ENCODE measurements around the gene IQSEC1.

Gene IQSEC1

GRCh38 chr3:12946649-12947316, 126.4 kb downstream of the IQSEC1 start:
- Histone ChIP-seq H3K27me3 (ENCODE audit: low read length) (no peaks in the 10 kb centered on the region), H2AFZ (ENCODE audit: low read depth, low read length, severe bottlenecking) (no peak overlapping the region), H3F3A (ENCODE audit: insufficient read depth) (no peaks in the 10 kb centered on the region), H3K36me3 (ENCODE audit: low read length) (no peaks in the 10 kb centered on the region), H3K79me2 (ENCODE audit: insufficient read depth, low read length) (no peaks in the 10 kb centered on the region), H4K20me1 (ENCODE audit: low read depth, low read length) (no peaks in the 10 kb centered on the region), H3K4me2 (ENCODE audit: low read depth, low read length, poor library complexity, severe bottlenecking) (no peak overlapping the region), H3K9ac (ENCODE audit: low read length) (no peak overlapping the region), H3K9me3 (ENCODE audit: insufficient read depth, low read length) (no peaks in the 10 kb centered on the region), H3K27ac (ENCODE audit: low read depth, low read length) (no peak overlapping the region), H3K4me3 (ENCODE audit: insufficient read depth, low read length, poor library complexity, severe bottlenecking) (no peak overlapping the region), H3K9me2 (replicated peaks; ENCODE audit: insufficient read depth, low read length) (no peaks in the 10 kb centered on the region)
- no peak for TF ChIP-seq CTCF (IDR thresholded peaks at IDR 0.05; ENCODE audit: insufficient read depth, low read length, poor library complexity, severe bottlenecking)
- no peak for TF ChIP-seq EZH2phosphoT487 (conservative IDR thresholded peaks at IDR 0.05; ENCODE audit: low read length)

- no peak overlapping the region for H3K4me2 ChIP-seq (ENCODE audit: low read depth, low read length, poor library complexity, severe bottlenecking)
- no peaks in the 10 kb centered on the region for H3F3A ChIP-seq (ENCODE audit: insufficient read depth)
- H3K9me2 ChIP-seq (replicated peaks; ENCODE audit: insufficient read depth, low read length) = no peaks in the 10 kb centered on the region
- no peak overlapping the region for H3K27ac ChIP-seq (ENCODE audit: low read depth, low read length)
- H3K79me2 ChIP-seq (ENCODE audit: insufficient read depth, low read length) = no peaks in the 10 kb centered on the region
- no peak overlapping the region for H3K9ac ChIP-seq (ENCODE audit: low read length)
- no peak overlapping the region for H3K4me3 ChIP-seq (ENCODE audit: insufficient read depth, low read length, poor library complexity, severe bottlenecking)
- no peaks in the 10 kb centered on the region for H4K20me1 ChIP-seq (ENCODE audit: low read depth, low read length)
- no peaks in the 10 kb centered on the region for H3K27me3 ChIP-seq (ENCODE audit: low read length)
- TF ChIP-seq EZH2phosphoT487 (conservative IDR thresholded peaks at IDR 0.05; ENCODE audit: low read length) (no peak), CTCF (IDR thresholded peaks at IDR 0.05; ENCODE audit: insufficient read depth, low read length, poor library complexity, severe bottlenecking) (no peak)
- H3K9me3 ChIP-seq (ENCODE audit: insufficient read depth, low read length) = no peaks in the 10 kb centered on the region
- no peak overlapping the region for H2AFZ ChIP-seq (ENCODE audit: low read depth, low read length, severe bottlenecking)
- H3K36me3 ChIP-seq (ENCODE audit: low read length) = no peaks in the 10 kb centered on the region
Observed at GRCh38 chr3:12946251-12946648, 127.0 kb downstream of the IQSEC1 start.

- H3K36me3 ChIP-seq (ENCODE audit: low read length) = no peaks in the 10 kb centered on the region
- no peak overlapping the region for H3K27ac ChIP-seq (ENCODE audit: low read depth, low read length)
- no peak overlapping the region for H3K9ac ChIP-seq (ENCODE audit: low read length)
- no peaks in the 10 kb centered on the region for H3K79me2 ChIP-seq (ENCODE audit: insufficient read depth, low read length)
- H3K9me3 ChIP-seq (ENCODE audit: insufficient read depth, low read length) = no peaks in the 10 kb centered on the region
- no peaks in the 10 kb centered on the region for H3K27me3 ChIP-seq (ENCODE audit: low read length)
- no peaks in the 10 kb centered on the region for H3K9me2 ChIP-seq (replicated peaks; ENCODE audit: insufficient read depth, low read length)
- no peak overlapping the region for H3K4me2 ChIP-seq (ENCODE audit: low read depth, low read length, poor library complexity, severe bottlenecking)
- TF ChIP-seq EZH2phosphoT487 (conservative IDR thresholded peaks at IDR 0.05; ENCODE audit: low read length) = no peak
- TF ChIP-seq CTCF (IDR thresholded peaks at IDR 0.05; ENCODE audit: insufficient read depth, low read length, poor library complexity, severe bottlenecking) = no peak
- H3F3A ChIP-seq (ENCODE audit: insufficient read depth) = no peaks in the 10 kb centered on the region
- H4K20me1 ChIP-seq (ENCODE audit: low read depth, low read length) = no peaks in the 10 kb centered on the region
- H2AFZ ChIP-seq (ENCODE audit: low read depth, low read length, severe bottlenecking) = no peak overlapping the region
- H3K4me3 ChIP-seq (ENCODE audit: insufficient read depth, low read length, poor library complexity, severe bottlenecking) = no peak overlapping the region
Observed at GRCh38 chr3:12944849-12945248, 128.4 kb downstream of the IQSEC1 start.
